ENCODE measurements around the gene STAP1. TPM values are rescaled to one million over a fixed set of nuclear protein-coding genes. Genes with fewer than 3 reads are reported as not detected.

The STAP1 gene
- total RNA-seq, 6 donors from 2014 or later, result 0.89 to 2.7 (median 1.7) TPM; not detected in 2

DNA sequence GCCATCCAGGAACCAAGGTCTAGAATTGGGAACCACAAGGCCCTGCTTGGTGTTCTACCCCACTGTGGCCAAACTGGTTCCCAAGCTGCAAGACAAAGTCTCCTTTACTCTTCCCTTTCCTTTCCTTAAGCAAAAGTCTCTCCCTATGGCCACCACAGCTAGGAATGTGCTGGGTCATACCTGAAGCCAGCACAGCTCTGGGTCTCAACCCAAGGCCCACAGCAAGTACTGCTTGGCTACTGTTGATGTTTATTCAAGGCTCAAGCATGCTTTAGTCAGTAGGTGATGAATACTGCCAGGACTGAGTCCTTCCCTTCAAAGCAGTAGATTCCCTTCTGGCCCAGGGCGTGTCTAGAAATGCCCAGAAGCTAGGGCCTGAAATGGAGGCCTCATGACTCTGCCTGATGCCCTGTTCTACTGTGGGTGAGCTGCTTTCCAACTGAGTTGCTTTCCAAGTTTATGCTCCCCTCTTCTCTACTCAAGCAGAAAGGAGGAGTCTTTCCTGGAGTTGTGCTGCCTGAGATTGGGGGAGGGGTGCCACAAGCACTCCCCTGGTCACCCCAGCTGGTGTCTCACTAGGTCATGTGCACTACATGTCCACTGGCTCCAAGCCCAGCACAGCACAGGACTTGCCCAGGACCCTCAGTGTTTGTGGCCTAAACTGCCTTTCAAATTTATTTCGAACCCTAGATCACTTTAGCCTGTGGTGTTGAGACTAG, 44.9 kb downstream of the STAP1 start:
- ATAC-seq (ENCODE audit: low FRiP score in 2 of 2) (peak in 1 of 2 donors; percentile 30), DNase-seq (no peak)
- Histone ChIP-seq H3K4me1 (no peaks in the 10 kb centered on the region), H3K27ac (no peak overlapping the region), H3K36me3 (no peaks in the 10 kb centered on the region), H3K9me3 (peaks cover 0 to 3% (median 0%) of the 10 kb centered on the region in 4 donors), H3K27me3 (no peaks in the 10 kb centered on the region), H3K4me3 (no peak overlapping the region)
- TF ChIP-seq POLR2A (IDR thresholded peaks at IDR 0.05) (no peak), EP300 (IDR thresholded peaks at IDR 0.05) (no peak)
- 90 to 95% methylated on average over 2 of the region's 2 CpGs for WGBS, 2 donors

DNA sequence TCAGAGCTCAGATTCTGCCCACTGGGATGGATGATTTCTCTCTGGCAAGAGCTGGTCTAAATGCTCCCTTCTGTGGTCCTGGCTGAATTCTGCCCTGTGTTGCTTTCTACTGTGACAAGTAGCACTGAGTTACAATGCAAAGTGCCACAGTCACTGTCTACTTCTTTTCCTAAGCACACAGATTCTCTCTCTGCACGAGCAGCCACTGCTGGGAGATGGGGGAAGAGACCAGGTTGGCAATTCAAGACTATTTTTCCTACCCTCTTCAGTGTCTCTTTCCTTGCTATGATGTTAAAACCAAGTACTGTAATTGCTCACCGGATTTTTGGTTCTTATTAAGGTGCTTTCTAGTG, 45.5 kb downstream of the STAP1 start:
- H3K4me1 ChIP-seq, result no peaks in the 10 kb centered on the region
- H3K27ac ChIP-seq, result no peak overlapping the region
- ATAC-seq (ENCODE audit: low FRiP score in 2 of 2) (no peak), DNase-seq (no peak)
- no peaks in the 10 kb centered on the region for H3K27me3 ChIP-seq
- H3K4me3 ChIP-seq, result no peak overlapping the region
- 75 to 90% methylated on average over 2 of the region's 2 CpGs for WGBS, 2 donors
- no peaks in the 10 kb centered on the region for H3K36me3 ChIP-seq
- H3K9me3 ChIP-seq, result peaks cover 0 to 3% (median 0%) of the 10 kb centered on the region in 4 donors
- TF ChIP-seq EP300 (IDR thresholded peaks at IDR 0.05) (no peak), POLR2A (IDR thresholded peaks at IDR 0.05) (no peak), POLR2AphosphoS5 (IDR thresholded peaks at IDR 0.05) (no peak)
- TF ChIP-seq, protein P1, sequence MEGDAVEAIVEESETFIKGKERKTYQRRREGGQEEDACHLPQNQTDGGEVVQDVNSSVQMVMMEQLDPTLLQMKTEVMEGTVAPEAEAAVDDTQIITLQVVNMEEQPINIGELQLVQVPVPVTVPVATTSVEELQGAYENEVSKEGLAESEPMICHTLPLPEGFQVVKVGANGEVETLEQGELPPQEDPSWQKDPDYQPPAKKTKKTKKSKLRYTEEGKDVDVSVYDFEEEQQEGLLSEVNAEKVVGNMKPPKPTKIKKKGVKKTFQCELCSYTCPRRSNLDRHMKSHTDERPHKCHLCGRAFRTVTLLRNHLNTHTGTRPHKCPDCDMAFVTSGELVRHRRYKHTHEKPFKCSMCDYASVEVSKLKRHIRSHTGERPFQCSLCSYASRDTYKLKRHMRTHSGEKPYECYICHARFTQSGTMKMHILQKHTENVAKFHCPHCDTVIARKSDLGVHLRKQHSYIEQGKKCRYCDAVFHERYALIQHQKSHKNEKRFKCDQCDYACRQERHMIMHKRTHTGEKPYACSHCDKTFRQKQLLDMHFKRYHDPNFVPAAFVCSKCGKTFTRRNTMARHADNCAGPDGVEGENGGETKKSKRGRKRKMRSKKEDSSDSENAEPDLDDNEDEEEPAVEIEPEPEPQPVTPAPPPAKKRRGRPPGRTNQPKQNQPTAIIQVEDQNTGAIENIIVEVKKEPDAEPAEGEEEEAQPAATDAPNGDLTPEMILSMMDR (IDR thresholded peaks at IDR 0.05), result no peak

DNA sequence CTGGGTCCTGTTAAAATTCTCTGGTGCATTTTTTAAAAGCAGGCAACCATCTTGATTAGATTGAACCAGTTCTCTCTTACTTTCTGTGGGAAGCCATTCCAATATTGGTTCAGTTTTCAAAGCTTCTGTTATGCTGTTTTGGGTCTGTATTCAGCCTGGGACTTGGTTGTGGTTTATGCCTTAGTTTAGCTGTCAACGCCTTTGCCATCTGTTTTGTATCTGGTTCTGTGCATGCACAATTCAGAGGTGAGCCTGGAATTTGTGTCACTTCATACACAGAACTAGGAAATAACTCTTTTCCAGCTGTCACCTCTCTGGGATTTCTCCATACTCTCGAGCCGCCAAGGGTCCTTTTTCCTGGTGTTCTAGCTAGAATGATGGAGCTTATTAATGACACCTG, 46.2 kb downstream of the STAP1 start:
- Histone ChIP-seq H3K4me1 (no peaks in the 10 kb centered on the region), H3K4me3 (no peak overlapping the region), H3K27ac (no peak overlapping the region), H3K9me3 (peaks cover 0 to 3% (median 0%) of the 10 kb centered on the region in 4 donors), H3K36me3 (no peaks in the 10 kb centered on the region), H3K27me3 (no peaks in the 10 kb centered on the region)
- 84 to 85% methylated on average over 3 of the region's 3 CpGs for WGBS, 2 donors
- no peak for ATAC-seq (ENCODE audit: low FRiP score in 2 of 2)
- TF ChIP-seq POLR2A (IDR thresholded peaks at IDR 0.05), result no peak
- TF ChIP-seq POLR2AphosphoS5 (IDR thresholded peaks at IDR 0.05), result no peak
- TF ChIP-seq EP300 (IDR thresholded peaks at IDR 0.05), result no peak
- TF ChIP-seq, protein P1 (IDR thresholded peaks at IDR 0.05), result no peak
- no peak for DNase-seq

DNA sequence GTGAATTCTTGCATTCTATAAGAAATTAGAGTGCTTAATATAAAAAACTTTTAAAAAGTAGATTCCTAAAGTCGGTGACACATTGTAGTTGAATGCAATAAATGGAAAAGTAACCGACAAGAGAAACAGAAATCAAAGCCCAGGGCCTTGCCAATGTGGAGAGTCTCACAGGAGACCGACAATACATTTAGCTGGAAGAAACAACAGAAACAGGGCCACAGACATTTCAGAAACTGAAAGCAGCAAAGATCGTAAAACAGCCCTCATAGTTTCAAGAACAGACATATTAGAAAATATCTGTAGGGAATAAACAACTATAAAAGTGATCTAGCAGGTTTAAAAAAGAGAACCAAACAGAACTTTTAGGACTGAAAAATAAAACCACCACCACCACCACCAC, 49.5 kb downstream of the STAP1 start:
- ATAC-seq (ENCODE audit: low FRiP score in 2 of 2), result no peak
- no peak overlapping the region for H3K27ac ChIP-seq
- WGBS, 2 donors, result 85 to 92% methylated on average over 4 of the region's 4 CpGs

DNA sequence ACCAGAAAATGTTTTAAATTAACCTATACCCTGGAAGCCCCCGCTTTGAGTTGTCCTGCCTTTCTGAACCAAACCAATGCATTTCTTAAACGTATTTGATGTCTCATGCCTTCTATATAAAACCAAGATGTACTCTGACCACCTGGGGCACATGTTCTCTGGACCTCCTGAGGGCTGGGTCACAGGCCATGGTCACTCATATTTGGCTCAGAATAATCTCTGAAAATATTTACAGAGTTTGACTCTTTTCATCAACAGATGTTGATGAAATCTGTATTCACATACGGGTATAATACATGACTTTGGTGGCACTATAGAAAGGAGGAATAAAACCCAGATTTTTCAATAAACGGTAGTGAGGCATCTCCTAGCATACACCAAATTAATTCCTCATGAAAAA, 55.7 kb downstream of the STAP1 start:
- Histone ChIP-seq H3K27me3 (no peaks in the 10 kb centered on the region), H3K9me3 (no peaks in the 10 kb centered on the region), H3K4me1 (no peaks in the 10 kb centered on the region), H3K27ac (no peak overlapping the region), H3K4me3 (no peak overlapping the region), H3K36me3 (peaks cover 0 to 29% (median 5%) of the 10 kb centered on the region in 4 donors)
- ATAC-seq (ENCODE audit: low FRiP score in 2 of 2), result no peak
- WGBS, 2 donors, result 95 to 98% methylated on average over 4 of the region's 4 CpGs
- DNase-seq, result no peak
- TF ChIP-seq EP300 (IDR thresholded peaks at IDR 0.05) (no peak), POLR2AphosphoS5 (IDR thresholded peaks at IDR 0.05) (no peak), POLR2A (IDR thresholded peaks at IDR 0.05) (no peak)
- TF ChIP-seq, protein P1 (IDR thresholded peaks at IDR 0.05), result no peak

More for the DNA sequence above, 49.5 kb downstream of the STAP1 start:
- H3K4me3 ChIP-seq, result no peak overlapping the region
- no peak for DNase-seq
- no peak for TF ChIP-seq POLR2AphosphoS5 (IDR thresholded peaks at IDR 0.05)
- no peak for TF ChIP-seq POLR2A (IDR thresholded peaks at IDR 0.05)
- TF ChIP-seq, protein P1 (IDR thresholded peaks at IDR 0.05), result no peak
- no peak for TF ChIP-seq EP300 (IDR thresholded peaks at IDR 0.05)
- H3K9me3 ChIP-seq, result no peaks in the 10 kb centered on the region
- H3K4me1 ChIP-seq, result no peaks in the 10 kb centered on the region
- no peaks in the 10 kb centered on the region for H3K27me3 ChIP-seq
- no peaks in the 10 kb centered on the region for H3K36me3 ChIP-seq

Measured in upper lobe of left lung (tissue), 6 donors.